ENCODE measurements around the gene TWNK.

TWNK gene

GRCh38 chr10:101029520-101030295 is 42.4 kb downstream of the TWNK start:
- no peak overlapping the region for H4K12ac ChIP-seq (ENCODE audit: low read depth, low read length)
- no peak overlapping the region for H3K4ac ChIP-seq (ENCODE audit: low read depth, low read length)
- H2AFZ ChIP-seq (ENCODE audit: insufficient read depth, low read length, poor library complexity): no peak overlapping the region
- H3K79me1 ChIP-seq (ENCODE audit: low read length): peaks cover 9% of the 10 kb centered on the region
- no peak overlapping the region for H3K18ac ChIP-seq (ENCODE audit: low read length)
- no peaks in the 10 kb centered on the region for H3K9me3 ChIP-seq (ENCODE audit: insufficient read depth, low read depth, low read length)
- no peak overlapping the region for H2BK120ac ChIP-seq (ENCODE audit: insufficient read depth, low read length, poor library complexity)
- no CpG with 5 or more reads among the region's 27 CpGs for WGBS (ENCODE audit: extremely low coverage, insufficient coverage, insufficient read length)
- no peaks in the 10 kb centered on the region for H3K36me3 ChIP-seq (ENCODE audit: control insufficient read depth in 1 of 2, insufficient read depth in 2 of 2, low read length in 2 of 2)
- DNase-seq: no peak
- no peaks in the 10 kb centered on the region for H3K79me2 ChIP-seq (ENCODE audit: control insufficient read depth, insufficient read depth, low read length, poor library complexity)
- no peak overlapping the region for H2BK5ac ChIP-seq (ENCODE audit: low read depth, low read length, poor library complexity)
- H3K27ac ChIP-seq (ENCODE audit: low read depth, low read length): no peak overlapping the region
- no peak overlapping the region for H3K14ac ChIP-seq (ENCODE audit: low read length)
- H3K4me1 ChIP-seq (ENCODE audit: control insufficient read depth in 1 of 2, insufficient read depth in 2 of 2, low read length in 2 of 2): peaks cover 17 to 25% of the 10 kb centered on the region in 2 experiments
- no peak overlapping the region for H2AK5ac ChIP-seq (ENCODE audit: low read length)
- no peak overlapping the region for H4K91ac ChIP-seq (ENCODE audit: low read depth, low read length)
- H4K8ac ChIP-seq (ENCODE audit: low read depth, low read length): no peak overlapping the region
- H3K27me3 ChIP-seq (ENCODE audit: insufficient read depth, low read length): no peaks in the 10 kb centered on the region
- H3K9ac ChIP-seq (ENCODE audit: low read length): no peak overlapping the region
- no peak overlapping the region for H3K23ac ChIP-seq (ENCODE audit: low read length)
- H3K4me3 ChIP-seq (ENCODE audit: low read depth, low read length): no peak overlapping the region
- H3K4me2 ChIP-seq (ENCODE audit: low read length): no peak overlapping the region
- no peak overlapping the region for H2BK12ac ChIP-seq (ENCODE audit: low read length)

GRCh38 chr10:101030496-101031127 is 43.3 kb downstream of the TWNK start:
- no peak overlapping the region for H2BK120ac ChIP-seq (ENCODE audit: insufficient read depth, low read length, poor library complexity)
- H3K14ac ChIP-seq (ENCODE audit: low read length): no peak overlapping the region
- H3K79me2 ChIP-seq (ENCODE audit: control insufficient read depth, insufficient read depth, low read length, poor library complexity): no peaks in the 10 kb centered on the region
- peaks cover 17 to 25% of the 10 kb centered on the region in 2 experiments for H3K4me1 ChIP-seq (ENCODE audit: control insufficient read depth in 1 of 2, insufficient read depth in 2 of 2, low read length in 2 of 2)
- no peak overlapping the region for H2AK5ac ChIP-seq (ENCODE audit: low read length)
- no peaks in the 10 kb centered on the region for H3K9me3 ChIP-seq (ENCODE audit: insufficient read depth, low read depth, low read length)
- H2AFZ ChIP-seq (ENCODE audit: insufficient read depth, low read length, poor library complexity): no peak overlapping the region
- peak overlapping the region; percentile 10 for H3K4me3 ChIP-seq (ENCODE audit: low read depth, low read length)
- peaks cover 4% of the 10 kb centered on the region in 2 experiments for H3K36me3 ChIP-seq (ENCODE audit: control insufficient read depth in 1 of 2, insufficient read depth in 2 of 2, low read length in 2 of 2)
- no peak overlapping the region for H3K23ac ChIP-seq (ENCODE audit: low read length)
- H3K18ac ChIP-seq (ENCODE audit: low read length): no peak overlapping the region
- no peak overlapping the region for H4K91ac ChIP-seq (ENCODE audit: low read depth, low read length)
- peak overlapping the region; percentile 82 for H3K4me2 ChIP-seq (ENCODE audit: low read length)
- H3K9ac ChIP-seq (ENCODE audit: low read length): no peak overlapping the region
- peak; percentile 93 to 94 for DNase-seq
- H3K27ac ChIP-seq (ENCODE audit: low read depth, low read length): no peak overlapping the region
- no peak overlapping the region for H2BK5ac ChIP-seq (ENCODE audit: low read depth, low read length, poor library complexity)
- peaks cover 9% of the 10 kb centered on the region for H3K79me1 ChIP-seq (ENCODE audit: low read length)
- H3K27me3 ChIP-seq (ENCODE audit: insufficient read depth, low read length): no peaks in the 10 kb centered on the region
- no peak overlapping the region for H4K8ac ChIP-seq (ENCODE audit: low read depth, low read length)
- H2BK12ac ChIP-seq (ENCODE audit: low read length): no peak overlapping the region
- H4K12ac ChIP-seq (ENCODE audit: low read depth, low read length): no peak overlapping the region
- no CpG with 5 or more reads among the region's 25 CpGs for WGBS (ENCODE audit: extremely low coverage, insufficient coverage, insufficient read length)
- H3K4ac ChIP-seq (ENCODE audit: low read depth, low read length): no peak overlapping the region

GRCh38 chr10:101031128-101031795 is 43.9 kb downstream of the TWNK start, which contains the start of the genes PDZD7 and SFXN3:
Gene PDZD7 (minus strand): TSS chr10:101031129. CDS start chr10:101030219, 910 bp downstream.
Gene SFXN3 (plus strand): TSS chr10:101031234. CDS start chr10:101034695, 3,461 bp downstream.
- peak within 1 kb of the TSS; percentile 15 for H4K8ac ChIP-seq (ENCODE audit: low read depth, low read length)
- no peak within 1 kb of the TSS for H4K12ac ChIP-seq (ENCODE audit: low read depth, low read length)
- no peak within 1 kb of the TSS for H3K23ac ChIP-seq (ENCODE audit: low read length)
- H2AFZ ChIP-seq (ENCODE audit: insufficient read depth, low read length, poor library complexity): peak within 1 kb of the TSS; percentile 58
- H3K27me3 ChIP-seq (ENCODE audit: insufficient read depth, low read length): no peaks in the 10 kb centered on the region
- no peak within 1 kb of the TSS for H3K4ac ChIP-seq (ENCODE audit: low read depth, low read length)
- H3K4me1 ChIP-seq (ENCODE audit: control insufficient read depth in 1 of 2, insufficient read depth in 2 of 2, low read length in 2 of 2): peaks cover 17 to 25% of the 10 kb centered on the region in 2 experiments
- peaks cover 9% of the 10 kb centered on the region for H3K79me1 ChIP-seq (ENCODE audit: low read length)
- no peak within 1 kb of the TSS for H2AK5ac ChIP-seq (ENCODE audit: low read length)
- H2BK120ac ChIP-seq (ENCODE audit: insufficient read depth, low read length, poor library complexity): peak within 1 kb of the TSS; percentile 23
- no CpG with 5 or more reads among the region's 38 CpGs for WGBS (ENCODE audit: extremely low coverage, insufficient coverage, insufficient read length)
- no peaks in the 10 kb centered on the region for H3K79me2 ChIP-seq (ENCODE audit: control insufficient read depth, insufficient read depth, low read length, poor library complexity)
- peak within 1 kb of the TSS; percentile 64 for H4K91ac ChIP-seq (ENCODE audit: low read depth, low read length)
- peak within 1 kb of the TSS; percentile 29 for H3K14ac ChIP-seq (ENCODE audit: low read length)
- H2BK12ac ChIP-seq (ENCODE audit: low read length): peak within 1 kb of the TSS; percentile 5
- peak within 1 kb of the TSS; percentile 66 for H3K27ac ChIP-seq (ENCODE audit: low read depth, low read length)
- H3K9me3 ChIP-seq (ENCODE audit: insufficient read depth, low read depth, low read length): no peaks in the 10 kb centered on the region
- no peak within 1 kb of the TSS for H3K9ac ChIP-seq (ENCODE audit: low read length)
- H3K4me2 ChIP-seq (ENCODE audit: low read length): peak within 1 kb of the TSS; percentile 82
- H3K18ac ChIP-seq (ENCODE audit: low read length): no peak within 1 kb of the TSS
- peak within 1 kb of the TSS; percentile 60 for H3K4me3 ChIP-seq (ENCODE audit: low read depth, low read length)
- DNase-seq: peak; percentile 98 to 99
- no peak within 1 kb of the TSS for H2BK5ac ChIP-seq (ENCODE audit: low read depth, low read length, poor library complexity)
- peaks cover 7 to 9% of the 10 kb centered on the region in 2 experiments for H3K36me3 ChIP-seq (ENCODE audit: control insufficient read depth in 1 of 2, insufficient read depth in 2 of 2, low read length in 2 of 2)
